Measurements from ENCODE around the gene ALPP. TPM values are rescaled to one million over a fixed set of nuclear protein-coding genes. Genes with fewer than 3 reads are reported as not detected.
"Not testable (repeated sequence)": the region's sequence is repeated elsewhere in the genome, so short reads cannot be mapped to it uniquely, and the experiment has no call there.

Gene ALPP
- total RNA-seq, 4 donors from 2014 or later = 0.06 TPM; not detected in 3

GRCh38 chr2:232336241-232336736 is 42.3 kb upstream of the ALPP start:
- Histone ChIP-seq H3K4me3 (no peak overlapping the region), H3K27ac (replicated peaks in 1 of 4) (no peak overlapping the region), H3K4me1 (no peaks in the 10 kb centered on the region), H3K27me3 (no peaks in the 10 kb centered on the region), H3K36me3 (peaks cover 0 to 40% (median 27%) of the 10 kb centered on the region in 4 donors), H3K9me3 (no peaks in the 10 kb centered on the region)
- WGBS = 94% methylated on average over 12 of the region's 15 CpGs
- intact Hi-C loops (cut with DNase I) = no loop called here
- TF ChIP-seq POLR2A (IDR thresholded peaks at IDR 0.05; ENCODE audit: low read depth) (no peak), POLR2AphosphoS5 (IDR thresholded peaks at IDR 0.05) (no peak), CTCF (IDR thresholded peaks at IDR 0.05) (no peak), EP300 (IDR thresholded peaks at IDR 0.05) (no peak)
- DNase-seq (ENCODE audit: extremely low spot score) = no peak

- DNase-seq (ENCODE audit: extremely low spot score) = no peak
- TF ChIP-seq EP300 (IDR thresholded peaks at IDR 0.05) (no peak), CTCF (IDR thresholded peaks at IDR 0.05) (no peak), POLR2A (IDR thresholded peaks at IDR 0.05; ENCODE audit: low read depth) (no peak), POLR2AphosphoS5 (IDR thresholded peaks at IDR 0.05) (no peak)
- Histone ChIP-seq H3K27ac (replicated peaks in 1 of 4) (no peak overlapping the region), H3K36me3 (peaks cover 0 to 40% (median 27%) of the 10 kb centered on the region in 4 donors), H3K9me3 (no peaks in the 10 kb centered on the region), H3K27me3 (no peaks in the 10 kb centered on the region), H3K4me3 (no peak overlapping the region), H3K4me1 (no peaks in the 10 kb centered on the region)
- WGBS = 78% methylated on average over 11 of the region's 18 CpGs
- intact Hi-C loops (cut with DNase I) = no loop called here
These were observed 41.4 kb upstream of the ALPP start for GRCh38 chr2:232336981-232337720.

GRCh38 chr2:232338094-232338758 is 40.3 kb upstream of the ALPP start:
- H3K4me3 ChIP-seq; H3K9me3 ChIP-seq; H3K27ac ChIP-seq (replicated peaks in 1 of 4); H3K4me1 ChIP-seq; H3K27me3 ChIP-seq; intact Hi-C loops (cut with DNase I); DNase-seq (ENCODE audit: extremely low spot score): not testable (repeated sequence)
- H3K36me3 ChIP-seq = peaks cover 0 to 40% (median 27%) of the 10 kb centered on the region in 4 donors
- 86% methylated on average over 6 of the region's 16 CpGs for WGBS

- no peak for DNase-seq (ENCODE audit: extremely low spot score)
- peaks cover 0 to 38% (median 24%) of the 10 kb centered on the region in 4 donors for H3K36me3 ChIP-seq
These were observed 39.8 kb upstream of the ALPP start for GRCh38 chr2:232338759-232339106.

More at GRCh38 chr2:232338759-232339106, 39.8 kb upstream of the ALPP start:
- no peaks in the 10 kb centered on the region for H3K27me3 ChIP-seq
- no peaks in the 10 kb centered on the region for H3K4me1 ChIP-seq
- intact Hi-C loops (cut with DNase I) = no loop called here
- 88% methylated on average over 7 of the region's 7 CpGs for WGBS
- peaks cover 0 to 10% (median 7%) of the 10 kb centered on the region in 4 donors for H3K9me3 ChIP-seq
- no peak overlapping the region for H3K4me3 ChIP-seq
- no peak overlapping the region for H3K27ac ChIP-seq (replicated peaks in 1 of 4)
- TF ChIP-seq CTCF (IDR thresholded peaks at IDR 0.05) (no peak), POLR2A (IDR thresholded peaks at IDR 0.05; ENCODE audit: low read depth) (no peak), EP300 (IDR thresholded peaks at IDR 0.05) (no peak), POLR2AphosphoS5 (IDR thresholded peaks at IDR 0.05) (no peak)

Data from esophagus muscularis mucosa (tissue), 4 donors.